Measurements from ENCODE around the gene DHFR2.

DHFR2 gene

DNA sequence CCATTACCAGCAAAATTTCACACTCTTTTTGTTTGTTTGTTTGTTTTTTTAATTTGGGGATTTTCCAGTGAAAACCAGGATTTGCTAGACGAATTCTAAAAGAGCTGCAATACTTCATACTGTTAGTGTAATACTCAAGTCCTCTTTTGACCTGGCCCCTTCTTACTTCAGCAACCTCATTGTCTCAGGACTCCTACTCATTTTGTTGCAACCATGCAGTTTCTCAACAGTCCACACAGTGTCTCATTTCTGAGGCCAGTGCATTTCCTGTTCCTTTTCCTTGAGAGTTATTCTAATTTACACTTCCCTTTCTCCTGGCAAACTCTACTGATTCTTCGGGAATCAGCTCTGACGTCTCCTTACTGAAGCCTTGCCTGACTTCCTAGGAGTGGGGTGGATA, 35.7 kb upstream of the DHFR2 start:
- no peak overlapping the region for H3K4me3 ChIP-seq (ENCODE audit: low read depth, low read length)
- no peak for DNase-seq (ENCODE audit: low read depth, low spot score)
- TF ChIP-seq, protein P1, sequence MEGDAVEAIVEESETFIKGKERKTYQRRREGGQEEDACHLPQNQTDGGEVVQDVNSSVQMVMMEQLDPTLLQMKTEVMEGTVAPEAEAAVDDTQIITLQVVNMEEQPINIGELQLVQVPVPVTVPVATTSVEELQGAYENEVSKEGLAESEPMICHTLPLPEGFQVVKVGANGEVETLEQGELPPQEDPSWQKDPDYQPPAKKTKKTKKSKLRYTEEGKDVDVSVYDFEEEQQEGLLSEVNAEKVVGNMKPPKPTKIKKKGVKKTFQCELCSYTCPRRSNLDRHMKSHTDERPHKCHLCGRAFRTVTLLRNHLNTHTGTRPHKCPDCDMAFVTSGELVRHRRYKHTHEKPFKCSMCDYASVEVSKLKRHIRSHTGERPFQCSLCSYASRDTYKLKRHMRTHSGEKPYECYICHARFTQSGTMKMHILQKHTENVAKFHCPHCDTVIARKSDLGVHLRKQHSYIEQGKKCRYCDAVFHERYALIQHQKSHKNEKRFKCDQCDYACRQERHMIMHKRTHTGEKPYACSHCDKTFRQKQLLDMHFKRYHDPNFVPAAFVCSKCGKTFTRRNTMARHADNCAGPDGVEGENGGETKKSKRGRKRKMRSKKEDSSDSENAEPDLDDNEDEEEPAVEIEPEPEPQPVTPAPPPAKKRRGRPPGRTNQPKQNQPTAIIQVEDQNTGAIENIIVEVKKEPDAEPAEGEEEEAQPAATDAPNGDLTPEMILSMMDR (IDR thresholded peaks at IDR 0.05; ENCODE audit: low read depth, low read length): no peak
- in situ Hi-C loops (cut with HindIII; ENCODE audit: low sequenced_read_pairs): no loop called here

DNA sequence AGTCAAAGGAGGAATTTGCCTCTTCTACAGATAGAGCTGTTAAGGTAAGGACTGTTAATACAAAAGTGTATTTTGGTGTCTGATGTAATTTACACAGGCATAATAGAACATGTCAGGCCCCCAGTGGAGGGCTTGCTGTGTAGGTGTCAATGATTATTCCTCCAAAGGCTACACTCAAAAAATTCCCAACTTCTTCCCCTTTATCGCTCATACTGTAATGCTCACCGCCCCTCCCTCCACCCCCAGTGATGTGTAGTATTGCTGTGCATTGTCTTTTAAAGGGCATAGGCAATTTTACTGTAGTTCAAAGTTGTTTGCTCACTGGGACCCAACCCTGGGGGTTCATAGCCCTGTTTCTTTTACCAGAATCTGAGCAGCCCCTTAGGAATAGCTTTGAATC, 32.4 kb upstream of the DHFR2 start:
- in situ Hi-C loops (cut with HindIII; ENCODE audit: low sequenced_read_pairs): no loop called here
- TF ChIP-seq, protein P1 (IDR thresholded peaks at IDR 0.05; ENCODE audit: low read depth, low read length): no peak
- DNase-seq (ENCODE audit: low read depth, low spot score): no peak
- H3K4me3 ChIP-seq (ENCODE audit: low read depth, low read length): no peak overlapping the region

DNA sequence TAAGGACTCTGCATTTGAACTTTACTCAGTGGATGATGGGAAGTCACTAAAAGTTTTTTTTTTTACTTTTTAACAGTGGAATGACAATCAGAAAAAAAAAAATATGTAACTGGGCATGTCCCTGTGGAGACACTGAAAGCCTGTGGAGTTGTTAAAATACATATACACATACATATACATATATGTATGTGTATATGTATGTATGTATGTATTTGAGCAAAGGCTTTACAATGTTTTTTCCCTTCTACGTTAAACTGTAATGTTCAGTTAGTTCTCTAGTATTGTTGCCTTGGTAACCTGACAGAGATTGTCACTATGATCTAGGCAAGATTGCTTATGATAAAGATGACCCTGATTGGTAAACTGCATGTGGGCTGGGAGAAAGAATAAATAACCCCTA, 30.4 kb upstream of the DHFR2 start:
- no peak overlapping the region for H3K4me3 ChIP-seq (ENCODE audit: low read depth, low read length)
- no peak for DNase-seq (ENCODE audit: low read depth, low spot score)
- in situ Hi-C loops (cut with HindIII; ENCODE audit: low sequenced_read_pairs): no loop called here
- TF ChIP-seq, protein P1 (IDR thresholded peaks at IDR 0.05; ENCODE audit: low read depth, low read length): no peak

DNA sequence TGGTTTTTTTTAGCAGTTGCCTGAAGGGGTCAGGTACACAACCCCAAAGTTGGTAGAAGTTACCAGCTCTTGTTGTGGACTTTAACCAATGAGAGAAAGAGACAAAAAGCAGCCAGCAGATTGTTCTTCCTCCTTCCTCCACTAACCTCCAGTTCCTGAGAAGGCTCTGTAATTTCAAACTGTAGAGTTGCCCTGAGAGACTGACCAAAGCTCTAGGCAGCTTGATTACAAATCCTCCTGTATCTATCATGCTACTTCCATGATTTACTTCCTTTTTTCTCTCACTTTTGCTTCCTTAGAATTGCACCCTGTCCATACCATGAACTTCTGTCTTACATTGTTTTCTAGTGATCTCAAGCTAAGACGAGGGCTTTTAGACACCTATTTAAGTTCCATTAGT, 29.4 kb upstream of the DHFR2 start:
- TF ChIP-seq, protein P1 (IDR thresholded peaks at IDR 0.05; ENCODE audit: low read depth, low read length): no peak
- H3K4me3 ChIP-seq (ENCODE audit: low read depth, low read length): no peak overlapping the region
- in situ Hi-C loops (cut with HindIII; ENCODE audit: low sequenced_read_pairs): no loop called here
- DNase-seq (ENCODE audit: low read depth, low spot score): no peak

DNA sequence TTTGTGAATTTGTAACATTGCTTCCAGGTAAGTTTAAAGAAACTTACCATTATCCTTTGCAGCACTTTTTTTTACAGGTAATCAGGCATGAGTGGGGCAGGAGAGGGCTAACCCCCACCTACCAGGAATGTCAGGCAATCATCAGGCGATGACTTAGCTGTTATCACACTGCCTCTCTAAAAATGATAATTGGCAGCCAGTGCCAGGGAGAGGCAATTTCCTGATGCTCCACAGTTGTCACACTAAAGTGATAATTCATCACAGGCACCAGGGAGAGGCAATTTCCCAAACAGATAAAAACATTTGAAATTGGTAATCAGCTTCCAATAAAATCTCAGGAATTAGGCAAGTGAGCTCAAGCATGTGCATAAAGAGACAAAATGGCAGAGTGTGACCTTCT, 26.4 kb upstream of the DHFR2 start:
- TF ChIP-seq, protein P1 (IDR thresholded peaks at IDR 0.05; ENCODE audit: low read depth, low read length): no peak
- in situ Hi-C loops (cut with HindIII; ENCODE audit: low sequenced_read_pairs): no loop called here
- H3K4me3 ChIP-seq (ENCODE audit: low read depth, low read length): no peak overlapping the region

DNA sequence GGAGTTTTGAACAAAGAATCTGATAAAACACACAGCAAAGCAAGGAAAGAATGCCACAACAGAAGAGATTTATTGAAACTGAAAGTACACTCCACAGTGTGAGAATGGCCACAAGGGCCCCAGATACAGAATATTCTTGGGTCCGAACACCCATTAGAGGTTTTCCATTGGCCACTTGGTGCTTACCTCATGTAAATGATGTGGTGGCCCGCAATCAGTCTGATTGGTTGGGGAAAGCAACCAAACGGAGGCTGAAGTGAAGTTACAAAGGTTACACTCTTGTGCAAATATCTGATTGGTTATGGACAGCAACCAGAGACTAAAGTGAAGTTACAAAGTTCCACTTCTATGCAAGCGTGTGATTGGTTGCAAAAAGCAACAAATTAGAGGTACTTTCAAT, 20.5 kb upstream of the DHFR2 start:
- DNase-seq (ENCODE audit: low read depth, low spot score): no peak
- in situ Hi-C loops (cut with HindIII; ENCODE audit: low sequenced_read_pairs): no loop called here
- H3K4me3 ChIP-seq (ENCODE audit: low read depth, low read length): no peak overlapping the region
- TF ChIP-seq, protein P1 (IDR thresholded peaks at IDR 0.05; ENCODE audit: low read depth, low read length): no peak

More for the DNA sequence above, 26.4 kb upstream of the DHFR2 start:
- no peak for DNase-seq (ENCODE audit: low read depth, low spot score)

DNA sequence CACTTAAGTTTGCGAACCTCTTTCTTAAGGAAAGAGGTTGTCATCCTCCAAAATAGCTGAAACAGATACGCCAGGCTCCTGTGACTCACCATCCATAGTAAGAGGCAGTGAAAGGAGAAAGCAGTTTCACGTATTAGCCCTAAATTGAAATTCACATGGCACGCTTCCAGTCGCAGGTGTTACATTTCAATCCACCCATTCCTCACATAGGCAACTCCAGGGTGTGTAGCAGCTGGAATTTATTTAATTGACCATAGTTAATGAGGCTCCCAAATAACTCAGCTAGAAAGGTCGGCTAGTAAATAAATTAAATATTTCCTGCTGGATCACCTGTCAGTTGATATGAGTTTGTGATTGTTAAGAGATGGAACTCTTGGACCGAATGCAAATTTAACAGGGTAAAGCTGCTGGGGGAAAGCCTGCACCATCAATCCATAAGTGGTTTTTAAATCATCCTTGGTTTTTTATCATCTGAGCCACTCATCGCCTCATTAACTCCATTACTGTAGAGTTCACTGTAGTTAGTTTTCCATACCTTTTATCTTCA, 19.7 kb upstream of the DHFR2 start:
- TF ChIP-seq, protein P1 (IDR thresholded peaks at IDR 0.05; ENCODE audit: low read depth, low read length): no peak
- no peak for DNase-seq (ENCODE audit: low read depth, low spot score)
- in situ Hi-C loops (cut with HindIII; ENCODE audit: low sequenced_read_pairs): no loop called here
- no peak overlapping the region for H3K4me3 ChIP-seq (ENCODE audit: low read depth, low read length)

Measured in astrocyte of the spinal cord (primary cell).